ENCODE results near the gene IWS1.

IWS1 gene

DNA sequence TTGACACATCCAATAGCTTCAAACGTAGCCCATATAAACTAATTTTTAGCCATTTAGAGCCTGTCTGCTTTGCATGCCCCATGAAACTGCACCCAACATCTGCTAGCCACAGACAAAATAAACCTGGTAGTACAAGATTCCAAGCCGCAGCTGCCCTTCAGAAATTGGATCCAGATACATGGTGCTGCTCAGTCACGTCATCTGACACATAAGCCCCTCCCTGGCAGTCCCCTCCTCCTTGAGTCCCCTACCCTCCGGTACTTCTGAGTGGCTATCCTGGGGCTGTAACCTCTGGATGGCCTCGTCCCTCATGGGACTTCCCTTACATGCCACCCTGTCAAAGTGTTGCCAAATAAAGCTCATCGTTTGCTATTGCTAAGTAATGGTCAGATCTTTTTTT is 74.3 kb downstream of the IWS1 start:
- H3K4me1 ChIP-seq = no peaks in the 10 kb centered on the region

DNA sequence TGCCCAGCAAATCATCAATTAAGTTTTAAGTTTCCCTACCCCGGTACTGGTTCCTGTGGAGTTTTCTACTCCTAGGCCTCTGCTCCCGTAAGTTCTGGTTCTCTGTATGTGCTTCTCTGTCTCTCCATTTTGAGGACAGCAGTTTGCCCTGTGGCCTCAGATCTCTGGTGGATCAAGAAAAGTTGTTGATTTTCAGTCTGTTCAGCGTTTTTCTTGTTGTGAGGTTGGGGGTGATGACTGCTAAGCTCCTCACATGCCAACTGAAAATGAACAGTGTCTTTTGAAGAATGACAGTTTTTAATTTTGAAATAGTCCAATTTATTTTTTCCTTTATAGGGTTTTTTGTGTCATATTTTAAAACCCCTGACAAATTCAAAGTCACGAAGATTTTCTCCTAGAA is 76.4 kb downstream of the IWS1 start:
- Histone ChIP-seq H3K27me3 (no peaks in the 10 kb centered on the region), H4K20me1 (no peaks in the 10 kb centered on the region), H3K4me3 (no peak overlapping the region), H3K4me2 (no peak overlapping the region), H3K36me3 (peaks cover under 1% of the 10 kb centered on the region; the same call in 1 of the 2 replicates), H3K9ac (no peak overlapping the region), H3K27ac (no peak overlapping the region), H3K9me3 (peaks cover 6% of the 10 kb centered on the region; the same call in 1 of the 2 replicates), H3K4me1 (no peaks in the 10 kb centered on the region)
- TF ChIP-seq Cebpa-rat (IDR thresholded peaks at IDR 0.05) = no peak

More for the DNA sequence above, 74.3 kb downstream of the IWS1 start:
- Histone ChIP-seq H3K36me3 (peaks cover 13% of the 10 kb centered on the region; the same call in 1 of the 2 replicates), H3K4me2 (no peak overlapping the region), H3K9ac (no peak overlapping the region), H3K27ac (no peak overlapping the region), H3K27me3 (no peaks in the 10 kb centered on the region), H3K9me3 (no peaks in the 10 kb centered on the region), H3K4me3 (no peak overlapping the region), H4K20me1 (no peaks in the 10 kb centered on the region)
- TF ChIP-seq Cebpa-rat (IDR thresholded peaks at IDR 0.05) = no peak

- Histone ChIP-seq H3K27ac (no peak overlapping the region), H3K4me1 (no peaks in the 10 kb centered on the region), H3K4me3 (no peak overlapping the region), H4K20me1 (no peaks in the 10 kb centered on the region), H3K4me2 (no peak overlapping the region), H3K9me3 (peaks cover 11% of the 10 kb centered on the region; the same call in 1 of the 2 replicates), H3K36me3 (no peaks in the 10 kb centered on the region; the same call in 1 of the 2 replicates), H3K27me3 (no peaks in the 10 kb centered on the region), H3K9ac (no peak overlapping the region)
- TF ChIP-seq Cebpa-rat (IDR thresholded peaks at IDR 0.05) = no peak
These were observed 76.9 kb downstream of the IWS1 start for GRCh38 chr2:127449414-127449813.

GRCh38 chr2:127448526-127448925 is 77.8 kb downstream of the IWS1 start:
- Histone ChIP-seq H3K4me3 (no peak overlapping the region), H3K9ac (no peak overlapping the region), H3K27ac (no peak overlapping the region), H3K27me3 (no peaks in the 10 kb centered on the region), H3K4me1 (no peaks in the 10 kb centered on the region), H4K20me1 (no peaks in the 10 kb centered on the region), H3K4me2 (no peak overlapping the region), H3K9me3 (peaks cover 13% of the 10 kb centered on the region; the same call in 1 of the 2 replicates), H3K36me3 (no peaks in the 10 kb centered on the region; the same call in 1 of the 2 replicates)
- TF ChIP-seq Cebpa-rat (IDR thresholded peaks at IDR 0.05) = no peak

- no peak for TF ChIP-seq Cebpa-rat (IDR thresholded peaks at IDR 0.05)
- peaks cover 13% of the 10 kb centered on the region for H3K9me3 ChIP-seq
These were observed 86.9 kb downstream of the IWS1 start for GRCh38 chr2:127439343-127439742.

GRCh38 chr2:127437781-127438726 is 88.2 kb downstream of the IWS1 start:
- no peak for TF ChIP-seq Cebpa-rat (IDR thresholded peaks at IDR 0.05)
- Histone ChIP-seq H3K9me3 (peaks cover 12% of the 10 kb centered on the region), H3K4me2 (no peak overlapping the region), H3K4me1 (no peaks in the 10 kb centered on the region), H3K27ac (no peak overlapping the region), H3K9ac (no peak overlapping the region), H4K20me1 (no peaks in the 10 kb centered on the region), H3K36me3 (no peaks in the 10 kb centered on the region), H3K27me3 (no peaks in the 10 kb centered on the region), H3K4me3 (no peak overlapping the region)

More at GRCh38 chr2:127439343-127439742, 86.9 kb downstream of the IWS1 start:
- Histone ChIP-seq H3K4me2 (no peak overlapping the region), H3K4me3 (no peak overlapping the region), H3K27ac (no peak overlapping the region), H4K20me1 (no peaks in the 10 kb centered on the region), H3K36me3 (no peaks in the 10 kb centered on the region), H3K4me1 (no peaks in the 10 kb centered on the region), H3K27me3 (no peaks in the 10 kb centered on the region), H3K9ac (no peak overlapping the region)

DNA sequence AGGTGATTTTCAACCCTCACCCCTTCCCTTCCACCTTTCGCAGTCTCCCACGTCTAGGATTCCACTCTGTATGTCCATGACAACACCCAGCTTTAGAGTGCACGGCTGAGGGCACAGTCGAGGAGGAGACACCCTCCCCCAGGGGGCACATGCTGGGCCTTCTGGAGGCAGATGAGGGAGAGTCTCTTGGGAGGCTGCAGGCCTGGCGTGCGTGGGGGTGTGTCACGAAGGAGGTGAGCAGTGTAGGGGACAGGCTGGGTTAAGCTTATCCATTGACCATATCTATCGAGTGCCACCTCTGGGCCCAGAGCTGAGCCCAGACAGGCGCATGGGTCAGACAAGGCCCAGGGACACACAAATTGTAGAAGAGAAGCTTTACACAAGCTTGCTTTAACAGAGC is 89.2 kb downstream of the IWS1 start:
- no peak for TF ChIP-seq Cebpa-rat (IDR thresholded peaks at IDR 0.05)
- H3K4me1 ChIP-seq = no peaks in the 10 kb centered on the region
- no peak overlapping the region for H3K9ac ChIP-seq
- peaks cover 12% of the 10 kb centered on the region for H3K9me3 ChIP-seq
- H3K4me2 ChIP-seq = no peak overlapping the region
- no peaks in the 10 kb centered on the region for H3K27me3 ChIP-seq
- no peaks in the 10 kb centered on the region for H3K36me3 ChIP-seq
- no peak overlapping the region for H3K4me3 ChIP-seq
- H3K27ac ChIP-seq = no peak overlapping the region
- no peaks in the 10 kb centered on the region for H4K20me1 ChIP-seq

GRCh38 chr2:127434515-127434914 is 91.8 kb downstream of the IWS1 start:
- H3K4me1 ChIP-seq = no peaks in the 10 kb centered on the region
- H3K36me3 ChIP-seq = 0 out of 2 replicates have a peak, but pooled peaks cover 3% of the 10 kb centered on the region
- no peak overlapping the region for H3K27ac ChIP-seq
- H3K4me2 ChIP-seq = no peak overlapping the region
- H4K20me1 ChIP-seq = no peaks in the 10 kb centered on the region
- no peak overlapping the region for H3K9ac ChIP-seq
- 0 out of 2 replicates have a peak, but pooled peaks cover under 1% of the 10 kb centered on the region for H3K9me3 ChIP-seq
- TF ChIP-seq Cebpa-rat (IDR thresholded peaks at IDR 0.05) = no peak
- H3K27me3 ChIP-seq = no peaks in the 10 kb centered on the region
- H3K4me3 ChIP-seq = no peak overlapping the region

DNA sequence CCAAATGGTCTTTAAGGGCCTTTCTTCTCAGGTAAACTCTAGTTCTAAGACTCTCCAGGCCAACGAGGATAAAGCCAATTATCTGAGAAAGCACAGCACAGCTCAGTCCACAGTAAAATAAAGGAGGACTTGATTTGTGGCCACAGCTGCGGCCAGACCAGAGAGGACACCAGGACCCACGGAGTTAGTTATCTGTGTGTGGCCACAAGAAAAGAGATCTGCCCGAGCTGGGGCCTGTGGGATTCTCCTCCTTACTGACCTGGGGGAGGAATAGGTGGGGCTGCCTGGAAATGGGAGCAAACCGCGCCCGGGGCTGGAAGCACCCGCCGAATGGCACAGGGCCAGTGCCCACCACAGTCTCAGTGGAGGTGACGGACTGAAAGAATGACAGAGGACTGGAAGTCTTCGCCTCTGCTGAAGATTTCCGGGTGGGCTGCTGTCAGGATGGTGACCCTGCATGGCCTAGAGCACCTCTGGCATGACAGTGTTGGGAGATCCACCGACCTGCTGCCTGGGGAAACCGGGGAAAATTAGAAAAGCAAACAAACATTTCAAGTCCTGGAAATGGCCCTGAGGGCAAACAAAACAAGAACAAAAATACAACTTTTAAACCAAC is 94.8 kb downstream of the IWS1 start:
- H3K9me3 ChIP-seq = no peaks in the 10 kb centered on the region
- no peak overlapping the region for H3K4me3 ChIP-seq
- no peaks in the 10 kb centered on the region for H3K27me3 ChIP-seq
- no peaks in the 10 kb centered on the region for H4K20me1 ChIP-seq
- H3K9ac ChIP-seq = no peak overlapping the region
- H3K4me2 ChIP-seq = no peak overlapping the region
- no peaks in the 10 kb centered on the region for H3K4me1 ChIP-seq
- no peak for TF ChIP-seq Cebpa-rat (IDR thresholded peaks at IDR 0.05)
- 0 out of 2 replicates have a peak, but pooled peaks cover 3% of the 10 kb centered on the region for H3K36me3 ChIP-seq
- no peak overlapping the region for H3K27ac ChIP-seq
